Inferior parietal cortex (tissue), 1 donor: ENCODE measurements around the gene FFAR3.
"Not testable (repeated sequence)": the region's sequence is repeated elsewhere in the genome, so short reads cannot be mapped to it uniquely, and the experiment has no call there.

Source experiments
- DNase-seq: peaks from one replicate; pipeline ENCODE4 v3.0.0-alpha.2; 2016; ENCODE audit errors: extremely low spot score

FFAR3 gene

DNA sequence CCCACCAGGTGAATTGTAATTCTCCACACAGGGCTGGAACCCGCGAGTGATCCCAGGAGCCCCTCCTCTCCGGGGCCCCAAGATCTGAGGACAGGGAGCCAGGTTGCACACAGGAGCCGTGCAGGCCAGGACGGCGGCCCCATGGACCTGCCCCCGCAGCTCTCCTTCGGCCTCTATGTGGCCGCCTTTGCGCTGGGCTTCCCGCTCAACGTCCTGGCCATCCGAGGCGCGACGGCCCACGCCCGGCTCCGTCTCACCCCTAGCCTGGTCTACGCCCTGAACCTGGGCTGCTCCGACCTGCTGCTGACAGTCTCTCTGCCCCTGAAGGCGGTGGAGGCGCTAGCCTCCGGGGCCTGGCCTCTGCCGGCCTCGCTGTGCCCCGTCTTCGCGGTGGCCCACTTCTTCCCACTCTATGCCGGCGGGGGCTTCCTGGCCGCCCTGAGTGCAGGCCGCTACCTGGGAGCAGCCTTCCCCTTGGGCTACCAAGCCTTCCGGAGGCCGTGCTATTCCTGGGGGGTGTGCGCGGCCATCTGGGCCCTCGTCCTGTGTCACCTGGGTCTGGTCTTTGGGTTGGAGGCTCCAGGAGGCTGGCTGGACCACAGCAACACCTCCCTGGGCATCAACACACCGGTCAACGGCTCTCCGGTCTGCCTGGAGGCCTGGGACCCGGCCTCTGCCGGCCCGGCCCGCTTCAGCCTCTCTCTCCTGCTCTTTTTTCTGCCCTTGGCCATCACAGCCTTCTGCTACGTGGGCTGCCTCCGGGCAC is 6.7 kb upstream of the FFAR3 start:
- no peak for DNase-seq

DNA sequence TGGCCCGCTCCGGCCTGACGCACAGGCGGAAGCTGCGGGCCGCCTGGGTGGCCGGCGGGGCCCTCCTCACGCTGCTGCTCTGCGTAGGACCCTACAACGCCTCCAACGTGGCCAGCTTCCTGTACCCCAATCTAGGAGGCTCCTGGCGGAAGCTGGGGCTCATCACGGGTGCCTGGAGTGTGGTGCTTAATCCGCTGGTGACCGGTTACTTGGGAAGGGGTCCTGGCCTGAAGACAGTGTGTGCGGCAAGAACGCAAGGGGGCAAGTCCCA is 6.1 kb upstream of the FFAR3 start:
- no peak for DNase-seq

DNA sequence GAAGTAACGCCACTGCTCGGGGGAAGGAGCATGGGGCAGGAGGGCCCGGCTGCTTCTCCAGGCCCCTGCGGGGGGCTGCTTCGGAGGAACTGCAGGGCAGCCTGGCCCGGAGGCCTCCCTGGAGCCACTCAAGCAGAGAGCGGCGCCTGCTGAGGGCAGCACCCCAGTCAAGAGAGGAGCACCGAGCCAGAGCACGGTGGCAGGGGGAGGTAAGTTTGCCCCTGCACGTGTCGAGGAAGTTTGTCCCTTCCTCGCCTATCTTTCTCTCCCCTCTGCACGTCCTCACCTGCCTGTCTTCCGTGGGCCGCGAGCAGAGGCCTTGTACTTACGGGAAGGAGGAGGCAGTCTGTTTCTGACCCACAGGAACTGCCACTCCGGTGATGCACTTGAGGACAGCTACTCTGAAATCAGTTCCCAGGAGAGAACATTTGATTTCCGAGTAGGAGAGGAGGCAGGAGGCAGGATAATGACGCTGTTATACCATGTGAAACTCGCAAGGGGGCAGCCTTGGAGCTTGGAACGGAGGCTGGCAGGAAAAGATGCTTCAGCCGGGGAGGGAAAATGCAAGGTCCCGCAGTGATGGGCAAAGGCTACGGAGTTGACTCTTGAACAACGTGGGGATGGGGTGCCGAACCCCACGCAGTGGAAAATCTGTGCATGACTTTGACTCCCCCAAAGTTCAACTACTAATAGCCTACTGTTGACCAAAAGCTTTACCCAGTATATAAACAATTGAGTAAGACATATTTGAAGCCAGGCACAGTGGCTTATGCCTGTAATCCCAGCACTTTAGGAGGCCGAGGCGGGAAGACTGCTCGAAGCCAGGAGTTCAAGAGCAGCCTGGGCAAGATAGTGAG is 5.6 kb upstream of the FFAR3 start:
- peak; percentile 84 for DNase-seq

DNA sequence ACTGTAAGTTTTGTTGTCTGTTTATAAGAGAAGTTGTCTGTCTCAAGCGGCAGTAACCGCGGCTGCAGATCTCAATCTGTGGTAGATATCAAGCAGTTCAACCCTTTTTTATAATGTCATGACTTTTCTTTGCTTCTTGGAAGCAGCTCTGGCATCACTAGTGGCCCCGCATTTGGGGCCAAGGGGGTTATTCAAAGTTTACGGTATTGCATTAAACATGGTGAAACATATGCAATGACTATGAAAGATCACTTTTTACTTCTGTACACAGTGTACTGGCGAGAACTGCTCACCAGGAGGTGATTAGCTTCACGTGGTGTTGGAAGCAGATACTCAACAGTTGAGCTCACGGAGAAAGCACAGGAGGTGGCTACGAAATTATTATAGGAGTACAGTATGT is 4.6 kb upstream of the FFAR3 start:
- no peak for DNase-seq

DNA sequence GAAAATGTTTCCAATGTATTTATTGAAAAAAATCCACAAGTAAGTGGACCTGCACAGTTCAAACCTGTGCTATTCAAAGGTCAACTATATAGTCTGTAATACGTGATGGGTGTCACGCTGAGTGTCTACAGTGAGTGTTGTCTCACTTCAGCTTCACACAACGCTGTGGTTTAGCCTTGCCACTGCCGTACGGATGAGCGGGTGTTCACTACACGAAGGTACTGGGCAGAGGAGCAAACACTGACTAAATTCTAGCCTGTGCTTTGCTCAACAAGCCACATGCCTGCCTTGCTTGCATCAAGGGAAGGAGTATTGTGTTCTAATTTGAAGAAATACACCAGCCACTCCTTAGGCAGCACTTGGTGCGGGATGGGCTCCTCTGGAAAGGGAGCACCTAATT is 3.4 kb upstream of the FFAR3 start:
- no peak for DNase-seq

DNA sequence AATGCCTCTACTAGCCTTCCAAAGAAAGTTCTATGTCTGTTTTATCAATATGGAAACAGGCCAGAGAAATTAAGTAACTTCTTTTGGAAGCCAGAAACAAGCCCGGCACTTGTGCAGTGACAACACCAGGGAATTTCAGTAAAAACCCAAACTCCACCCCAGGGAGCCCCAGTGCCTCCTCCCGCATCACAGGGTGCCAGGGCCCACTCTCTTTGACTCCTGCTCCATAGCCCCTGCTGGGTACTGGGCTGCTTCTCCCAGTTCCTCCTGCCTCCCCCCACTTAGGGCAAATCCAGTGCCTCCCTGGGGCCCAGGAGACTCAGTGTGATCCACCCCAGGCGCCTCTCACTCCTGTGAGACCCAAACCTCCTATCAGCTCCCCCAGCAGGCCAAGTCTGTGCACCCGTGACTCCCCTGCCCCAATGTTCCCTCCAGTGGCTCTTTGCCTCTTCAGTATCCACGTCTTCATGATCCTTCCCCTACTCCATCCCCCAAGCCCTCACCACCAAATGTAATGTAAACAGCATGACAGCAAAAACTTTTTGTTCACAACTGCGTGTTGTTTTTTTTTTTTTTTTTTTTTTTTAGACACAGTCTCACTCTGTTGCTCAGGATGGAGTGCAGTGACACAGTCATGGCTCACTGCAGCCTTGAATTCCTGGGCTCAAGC is 2.3 kb upstream of the FFAR3 start:
- DNase-seq = no peak

DNA sequence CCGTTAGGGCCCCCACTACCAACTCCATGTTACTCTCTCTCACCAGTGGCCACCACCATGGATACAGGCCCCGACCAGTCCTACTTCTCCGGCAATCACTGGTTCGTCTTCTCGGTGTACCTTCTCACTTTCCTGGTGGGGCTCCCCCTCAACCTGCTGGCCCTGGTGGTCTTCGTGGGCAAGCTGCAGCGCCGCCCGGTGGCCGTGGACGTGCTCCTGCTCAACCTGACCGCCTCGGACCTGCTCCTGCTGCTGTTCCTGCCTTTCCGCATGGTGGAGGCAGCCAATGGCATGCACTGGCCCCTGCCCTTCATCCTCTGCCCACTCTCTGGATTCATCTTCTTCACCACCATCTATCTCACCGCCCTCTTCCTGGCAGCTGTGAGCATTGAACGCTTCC is 574 bp downstream of the FFAR3 start:
- not testable (repeated sequence) for DNase-seq

DNA sequence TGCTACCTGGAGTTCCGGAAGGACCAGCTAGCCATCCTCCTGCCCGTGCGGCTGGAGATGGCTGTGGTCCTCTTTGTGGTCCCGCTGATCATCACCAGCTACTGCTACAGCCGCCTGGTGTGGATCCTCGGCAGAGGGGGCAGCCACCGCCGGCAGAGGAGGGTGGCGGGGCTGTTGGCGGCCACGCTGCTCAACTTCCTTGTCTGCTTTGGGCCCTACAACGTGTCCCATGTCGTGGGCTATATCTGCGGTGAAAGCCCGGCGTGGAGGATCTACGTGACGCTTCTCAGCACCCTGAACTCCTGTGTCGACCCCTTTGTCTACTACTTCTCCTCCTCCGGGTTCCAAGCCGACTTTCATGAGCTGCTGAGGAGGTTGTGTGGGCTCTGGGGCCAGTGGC is 1.1 kb downstream of the FFAR3 start:
- not testable (repeated sequence) for DNase-seq

DNA sequence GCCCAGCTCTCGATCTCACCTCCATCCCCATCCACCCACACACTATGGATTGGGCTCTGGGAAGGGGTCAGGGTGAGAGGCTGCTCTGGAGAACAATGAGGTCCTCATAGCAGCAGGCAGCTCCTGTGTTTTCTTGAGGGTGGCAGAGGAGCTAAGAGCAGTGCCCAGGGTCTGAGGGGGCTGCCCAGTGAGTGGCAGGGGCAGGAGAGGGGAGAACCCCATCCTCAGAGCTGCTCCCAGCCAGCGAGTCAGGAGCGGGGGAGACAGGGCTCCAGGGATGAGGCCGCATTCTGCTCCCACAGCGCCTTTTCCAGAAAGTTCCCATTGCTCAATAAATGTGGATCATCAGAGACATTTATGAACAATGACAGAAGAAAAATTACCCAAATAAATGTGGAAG is 1.8 kb downstream of the FFAR3 start:
- not testable (repeated sequence) for DNase-seq

DNA sequence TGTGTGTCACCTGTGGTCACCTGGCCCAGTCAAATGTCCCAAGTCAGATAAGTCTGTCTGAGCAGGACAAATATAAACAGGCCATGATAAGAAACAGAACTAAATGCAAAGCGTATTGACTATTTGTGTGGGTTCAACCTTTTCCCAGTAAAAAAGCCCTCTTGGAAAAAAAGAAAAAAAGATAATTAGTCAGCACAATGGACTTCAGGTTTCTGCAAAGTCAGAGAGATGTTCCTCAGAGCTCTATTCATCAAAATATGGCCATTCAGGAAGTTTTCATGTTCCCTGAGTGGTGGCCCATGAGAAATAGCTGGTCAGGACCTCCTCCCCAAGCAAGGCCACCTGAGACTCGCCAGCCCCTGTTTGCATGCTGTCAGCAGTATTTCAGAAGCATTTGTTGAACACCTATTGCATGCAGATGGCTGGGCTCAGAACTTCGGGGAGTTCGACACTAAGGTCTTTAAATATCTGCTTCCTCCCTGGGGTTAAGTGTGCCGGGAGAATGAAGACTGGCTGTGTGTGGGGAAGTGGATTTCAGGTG is 2.7 kb downstream of the FFAR3 start:
- DNase-seq = no peak

DNA sequence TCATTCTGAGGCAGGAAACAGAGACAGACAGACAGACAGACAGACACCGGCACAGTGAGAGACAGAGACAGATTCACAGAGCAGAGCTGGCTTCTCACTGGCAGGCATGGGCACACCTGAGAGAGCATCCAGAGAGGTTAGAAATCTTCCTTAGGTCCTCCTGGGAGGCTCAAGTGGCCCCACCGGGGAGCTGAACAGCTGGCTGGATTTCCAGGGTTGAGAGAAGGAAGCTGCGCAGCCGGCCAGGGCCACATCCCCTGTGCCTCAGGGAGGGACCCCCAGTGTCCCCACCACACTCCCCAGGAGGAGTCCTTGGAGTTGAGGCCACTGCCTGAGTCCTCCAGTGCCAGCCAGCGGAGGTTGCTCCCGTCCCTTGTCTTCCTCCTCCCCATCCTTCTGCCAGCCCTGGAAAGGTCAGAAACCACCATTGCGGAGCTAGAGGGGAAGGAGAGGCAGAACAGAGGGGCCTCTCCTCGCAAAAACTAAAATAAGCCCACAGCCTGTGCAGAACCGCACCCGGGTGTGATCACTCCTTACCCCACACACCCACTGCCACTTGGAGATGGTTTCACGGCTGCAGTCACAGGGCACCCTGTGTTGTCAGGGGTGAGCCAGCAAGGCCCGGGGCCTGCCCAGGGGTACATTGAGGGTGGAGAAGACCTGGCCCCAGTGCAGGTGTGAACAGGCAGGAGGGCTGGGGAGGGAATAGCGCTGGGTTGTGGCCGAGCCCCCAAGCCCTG is 4.2 kb downstream of the FFAR3 start:
- no peak for DNase-seq

DNA sequence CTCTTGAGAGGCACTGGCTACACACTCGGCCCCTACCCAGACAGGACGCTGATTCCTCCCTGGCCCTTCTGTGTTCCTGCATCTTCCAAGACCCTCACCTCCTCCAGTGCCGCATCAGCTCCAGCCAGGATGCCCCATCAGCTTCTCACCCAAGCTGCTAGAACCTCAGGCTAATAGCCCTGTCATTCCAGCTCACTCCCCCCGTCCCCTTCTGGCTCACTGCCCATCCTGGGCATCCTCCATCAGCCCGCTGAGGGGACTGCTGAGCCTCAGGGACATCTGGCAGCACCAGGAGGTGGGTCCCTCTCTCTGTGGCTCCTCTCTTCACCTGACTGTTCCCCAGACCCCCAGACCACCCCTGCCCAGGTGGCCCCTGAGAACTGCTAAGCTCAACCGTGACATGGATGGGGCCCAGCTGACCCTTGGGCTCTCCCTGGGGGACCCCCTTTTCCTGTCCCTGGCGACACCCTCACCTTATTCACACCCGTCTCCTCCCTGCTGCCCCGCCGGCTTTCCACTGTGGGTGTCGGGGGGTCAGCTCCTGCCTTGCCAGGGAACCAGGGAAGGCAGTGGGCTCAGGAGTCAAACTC is 4.8 kb downstream of the FFAR3 start:
- DNase-seq = no peak

DNA sequence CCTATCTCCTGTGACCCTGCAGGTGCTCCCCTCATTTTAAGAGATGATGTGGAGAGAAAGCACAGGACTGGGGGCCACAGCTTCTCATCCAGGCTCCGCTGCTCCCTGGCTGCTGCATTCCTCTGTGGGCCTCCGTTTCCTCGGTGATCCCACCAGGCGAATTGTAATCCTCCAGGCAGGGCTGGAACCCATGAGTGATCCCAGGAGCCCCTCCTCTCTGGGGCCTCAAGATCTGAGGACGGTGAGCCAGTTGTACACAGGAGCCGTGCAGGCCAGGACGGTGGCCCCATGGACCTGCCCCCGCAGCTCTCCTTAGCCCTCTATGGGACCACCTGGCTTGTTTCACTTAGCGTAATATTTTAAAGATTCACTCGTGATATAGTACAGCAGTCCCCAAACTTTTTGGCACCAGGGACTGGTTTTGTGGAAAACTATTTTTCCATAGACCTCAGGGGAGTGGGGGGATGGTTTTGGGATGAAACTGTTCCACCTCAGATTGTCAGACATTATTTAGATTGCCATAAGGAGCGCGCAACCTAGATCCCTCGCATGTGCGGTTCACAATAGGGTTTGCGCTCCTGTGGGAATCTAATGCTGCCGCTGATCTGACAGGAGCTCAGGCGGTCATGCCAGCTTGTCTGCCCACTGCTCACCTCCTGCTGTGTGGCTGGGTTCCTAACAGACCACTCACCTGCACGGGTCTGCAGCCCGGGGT is 5.6 kb downstream of the FFAR3 start:
- DNase-seq = no peak

DNA sequence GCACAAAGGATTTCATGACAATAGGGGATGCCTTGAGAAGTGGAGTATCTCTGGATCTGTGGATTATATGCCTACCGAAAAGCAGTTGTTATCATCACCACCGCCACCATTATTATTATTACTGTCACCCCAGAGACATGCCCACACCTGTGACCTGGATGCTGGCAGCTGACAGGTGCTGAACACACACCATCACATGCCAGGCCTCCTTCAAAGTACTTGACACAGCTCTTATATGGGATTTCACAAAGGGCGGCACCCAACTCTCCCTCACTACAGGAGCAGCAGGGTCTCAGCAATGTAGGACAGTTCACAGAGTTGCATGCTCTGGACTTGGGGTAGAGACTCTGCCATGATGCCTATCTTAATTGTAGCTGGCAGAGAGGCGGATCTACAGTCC is 7.0 kb downstream of the FFAR3 start:
- DNase-seq = no peak

DNA sequence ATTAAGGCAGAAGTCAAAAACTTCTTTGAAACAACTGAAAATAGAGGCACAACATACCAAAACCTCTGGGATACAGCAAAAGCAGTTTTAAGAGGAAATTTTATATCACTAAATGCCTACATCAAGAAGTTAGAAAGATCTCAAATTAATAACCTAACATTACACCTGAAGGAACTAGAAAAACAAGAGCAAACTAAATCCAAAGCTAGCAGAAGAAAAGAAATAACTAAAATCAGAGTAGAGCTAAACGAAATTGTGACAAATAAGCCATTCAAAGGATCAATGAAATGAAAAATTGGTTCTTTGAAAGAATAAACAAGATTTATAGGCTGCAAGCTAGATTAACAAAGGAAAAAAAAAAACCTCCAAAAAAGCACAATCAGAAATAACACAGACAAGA is 10.1 kb downstream of the FFAR3 start:
- no peak for DNase-seq

DNA sequence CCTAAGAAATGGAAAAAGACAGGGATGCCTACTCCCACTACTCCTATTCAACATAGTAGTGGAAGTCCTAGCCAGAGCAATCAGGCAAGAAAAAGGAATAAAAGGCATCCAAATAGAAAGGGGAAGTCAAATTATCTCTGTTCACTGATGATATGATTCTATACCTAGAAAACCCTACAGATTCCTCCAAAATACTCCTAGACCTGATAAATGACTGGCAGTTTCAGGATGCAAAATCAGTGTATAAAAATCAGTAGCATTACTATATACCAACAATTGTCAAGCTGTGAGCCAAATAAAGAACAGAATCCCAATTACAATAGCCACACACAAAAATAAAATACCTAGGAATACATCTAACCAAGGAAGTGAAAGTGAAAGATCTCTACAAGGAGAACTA is 11.3 kb downstream of the FFAR3 start:
- DNase-seq = no peak

DNA sequence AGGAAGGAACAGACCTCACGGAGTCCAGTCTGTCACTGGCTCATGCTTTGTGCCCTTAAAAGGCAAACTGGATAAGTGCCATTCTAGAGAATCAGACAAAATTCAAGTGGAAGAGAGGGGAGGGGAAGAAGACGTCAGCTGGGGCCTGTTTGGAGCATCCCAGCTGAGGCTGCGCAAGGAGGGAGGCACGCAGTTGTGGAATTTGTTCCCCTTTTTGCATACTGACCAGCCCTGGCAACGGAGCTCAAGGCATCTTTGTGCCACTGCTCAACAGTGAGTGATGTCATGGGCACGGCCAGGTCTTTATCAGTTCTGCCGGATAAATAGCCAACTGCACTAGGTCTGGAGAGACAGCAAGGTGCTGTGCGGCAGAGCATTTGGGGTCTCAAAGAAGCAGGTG is 12.5 kb downstream of the FFAR3 start, which contains the start of gene GPR42:
GPR42 (plus strand) TSS at position 347 of the 400 bp plus-strand sequence. CDS start 292 bp downstream, outside the sequence.
- no peak for DNase-seq

DNA sequence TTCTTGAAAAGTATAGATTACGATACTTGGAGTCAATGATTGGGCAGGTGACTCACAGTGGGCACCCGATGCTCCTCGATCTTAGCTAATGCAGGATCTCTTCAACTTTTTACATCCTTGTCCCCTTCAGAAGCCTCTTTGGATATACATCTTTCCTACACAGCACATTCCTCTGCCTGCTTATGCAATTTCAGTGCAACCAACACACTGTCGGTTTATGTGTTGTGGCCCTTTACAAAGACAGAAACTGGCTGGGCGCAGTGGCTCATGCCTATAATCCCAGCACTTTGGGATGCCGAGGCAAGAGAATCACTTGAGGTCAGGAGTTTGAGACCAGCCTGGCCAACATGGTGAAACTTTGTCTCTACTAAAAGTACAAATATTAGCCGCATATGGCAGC is 15.2 kb downstream of the FFAR3 start:
- DNase-seq = no peak

DNA sequence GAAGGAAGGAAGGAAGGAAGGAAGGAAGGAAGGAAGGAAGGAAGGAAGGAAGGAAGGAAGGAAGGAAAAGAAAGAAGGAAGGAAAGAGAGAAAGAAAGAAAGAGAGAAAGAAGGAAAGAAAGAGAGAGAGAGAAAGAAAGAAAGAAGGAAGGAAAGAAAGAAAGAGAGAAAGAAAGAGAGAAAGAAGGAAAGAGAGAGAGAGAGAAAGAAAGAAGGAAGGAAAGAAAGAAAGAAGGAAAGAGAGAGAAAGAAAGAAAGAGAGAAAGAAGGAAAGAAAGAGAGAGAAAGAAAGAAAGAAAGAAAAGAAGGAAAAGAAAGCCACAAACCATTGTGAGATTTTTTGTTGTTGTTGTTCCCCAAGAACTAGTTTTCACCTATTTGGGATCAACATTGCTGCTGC is 15.8 kb downstream of the FFAR3 start:
- not testable (repeated sequence) for DNase-seq

DNA sequence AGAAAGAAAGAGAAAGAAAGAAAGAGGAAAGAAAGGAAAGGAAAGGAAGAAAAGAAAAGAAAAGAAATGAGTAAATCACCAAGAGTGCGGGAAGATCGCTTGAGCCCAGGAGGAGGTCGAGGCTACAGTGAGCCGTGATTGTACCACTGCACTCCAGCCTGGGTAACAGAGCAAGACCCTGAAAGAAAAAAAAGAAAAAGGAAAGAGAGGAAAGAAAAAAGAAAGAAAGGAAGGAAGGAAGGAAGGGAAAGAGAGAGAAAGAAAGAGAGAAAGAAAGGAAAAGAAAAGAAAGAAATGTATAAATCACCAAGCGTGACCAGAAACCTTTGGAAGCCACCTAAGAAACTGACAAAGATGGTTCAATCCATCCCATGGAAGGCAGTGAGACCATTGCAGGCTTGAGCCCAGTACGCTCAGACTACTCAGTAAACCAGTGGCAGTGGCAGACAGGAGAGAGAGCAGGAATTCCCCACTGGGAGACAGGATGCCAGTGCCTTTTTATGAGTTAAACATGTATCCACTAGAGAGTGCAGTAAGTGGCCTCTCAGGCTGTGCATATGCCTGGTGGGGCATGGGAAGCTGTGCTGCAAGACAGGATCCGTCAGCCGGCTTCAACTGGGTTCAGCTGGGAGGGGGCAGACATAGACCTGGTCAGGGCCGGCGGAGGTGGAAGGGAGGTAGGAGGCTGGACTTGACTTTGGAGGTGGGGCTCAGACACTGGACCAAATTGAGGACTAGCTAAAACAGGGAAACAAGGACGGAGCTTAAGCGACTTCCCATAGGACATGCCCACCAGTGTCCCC is 17.4 kb downstream of the FFAR3 start:
- DNase-seq = no peak
